Thyroid gland (tissue), 4 donors: Measurements from ENCODE around the gene GPR55. TPM values are rescaled to one million over a fixed set of nuclear protein-coding genes. Genes with fewer than 3 reads are reported as not detected.

Experiments
- DNase-seq, 2 donors: peaks; one replicate each; pipeline ENCODE4 v3.0.0-alpha.2; 2019
- H3K27ac ChIP-seq, 3 donors: fragments of 200-600 bp; sonication (generic); 1 replicate in 2 of 3; 2 replicates in 1 of 3; pipeline ENCODE4 v1.5.1; 2016 to 2019; ENCODE audit warnings: mild to moderate bottlenecking in 1 of 3, moderate library complexity in 1 of 3
- H3K27me3 ChIP-seq: fragments of 200-600 bp; sonication (generic); one replicate; pipeline ENCODE4 v1.5.1; 2019
- H3K36me3 ChIP-seq, 2 donors: fragments of 200-600 bp; sonication (generic); one replicate each; pipeline ENCODE4 v1.5.1; 2016 to 2019
- H3K4me1 ChIP-seq, 2 donors: fragments of 200-600 bp; sonication (generic); one replicate each; pipeline ENCODE4 v1.5.1; 2017 to 2019
- H3K4me3 ChIP-seq, 3 donors: fragments of 200-600 bp; sonication (generic); replicated peaks in 1 of 3; 1 replicate in 2 of 3; 2 replicates in 1 of 3; pipeline ENCODE4 v1.5.1; 2016; ENCODE audit warnings: mild to moderate bottlenecking in 1 of 3
- H3K9me3 ChIP-seq: fragments of 200-600 bp; sonication (generic); one replicate; pipeline ENCODE4 v1.5.1; 2017
- CTCF ChIP-seq, 6 experiments: fragments of 200-600 bp in 3 of 6; fragments of 450-650 bp in 3 of 6; sonication (generic) in 3 of 6; IDR thresholded peaks; one replicate each; pipeline ENCODE4 v1.5.1; 2016 to 2019; ENCODE audit warnings: antibody characterized with exemption in 6 of 6, mild to moderate bottlenecking in 2 of 6, inconsistent platforms in 1 of 6, moderate library complexity in 1 of 6
- POLR2A ChIP-seq, 2 donors: fragments of 450-650 bp; IDR thresholded peaks; one replicate each; pipeline ENCODE4 v1.6.1; 2017; ENCODE audit warnings: antibody characterized with exemption in 2 of 2, mild to moderate bottlenecking in 2 of 2, moderate library complexity in 1 of 2
- WGBS, 2 donors: methylation state at CpG; one replicate each; pipeline ENCODE4 v1.1.5; 2017; 5-methylcytosine and 5-hydroxymethylcytosine counted together
- intact Hi-C: fragments of 100-400 bp; cut with DNase I; formaldehyde crosslinking; loops from one replicate; pipeline ENCODE4 v1.15.1; 2023
- total RNA-seq, 4 donors: library from RNA; depleted of rRNA; stranded (reverse); fragments of >200 nt; gene quantifications; one replicate each; pipeline ENCODE4 v1.2.3, GENCODE V29; 2016

Gene GPR55
- total RNA-seq, 4 donors from 2014 or later, result 0.11 TPM; not detected in 3

GRCh38 chr2:230942371-230942770, 17.3 kb upstream of the GPR55 start:
- TF ChIP-seq CTCF (IDR thresholded peaks at IDR 0.05) (no peak), POLR2A (IDR thresholded peaks at IDR 0.05) (no peak)
- Histone ChIP-seq H3K27me3 (no peaks in the 10 kb centered on the region), H3K36me3 (no peaks in the 10 kb centered on the region), H3K9me3 (no peaks in the 10 kb centered on the region), H3K27ac (no peak overlapping the region), H3K4me3 (no peak overlapping the region), H3K4me1 (no peaks in the 10 kb centered on the region)
- 60 to 65% methylated on average over 3 of the region's 3 CpGs for WGBS, 2 donors
- intact Hi-C loops, result no loop called here
- no peak for DNase-seq

GRCh38 chr2:230941202-230942180, 16.4 kb upstream of the GPR55 start:
- Histone ChIP-seq H3K36me3 (no peaks in the 10 kb centered on the region), H3K4me3 (no peak overlapping the region), H3K9me3 (no peaks in the 10 kb centered on the region), H3K27me3 (no peaks in the 10 kb centered on the region), H3K4me1 (no peaks in the 10 kb centered on the region), H3K27ac (no peak overlapping the region)
- DNase-seq, result no peak
- no peak for TF ChIP-seq CTCF (IDR thresholded peaks at IDR 0.05)
- no peak for TF ChIP-seq POLR2A (IDR thresholded peaks at IDR 0.05)
- WGBS, 2 donors, result 80 to 81% methylated on average over 12 to 14 of the region's 14 CpGs
- intact Hi-C loops, result no loop called here

- H3K27me3 ChIP-seq, result no peaks in the 10 kb centered on the region
- intact Hi-C loops, result no loop called here
- H3K27ac ChIP-seq, result no peak overlapping the region
- no peak overlapping the region for H3K4me3 ChIP-seq
- WGBS, 2 donors, result 93 to 94% methylated on average over 3 to 7 of the region's 9 CpGs
- no peaks in the 10 kb centered on the region for H3K4me1 ChIP-seq
- H3K9me3 ChIP-seq, result no peaks in the 10 kb centered on the region
- TF ChIP-seq POLR2A (IDR thresholded peaks at IDR 0.05), result no peak
- TF ChIP-seq CTCF (IDR thresholded peaks at IDR 0.05), result no peak
- no peaks in the 10 kb centered on the region for H3K36me3 ChIP-seq
- DNase-seq, result no peak
Observed at GRCh38 chr2:230940471-230940815, 15.4 kb upstream of the GPR55 start.

- H3K4me1 ChIP-seq, result no peaks in the 10 kb centered on the region
- 87 to 88% methylated on average over 10 to 14 of the region's 18 CpGs for WGBS, 2 donors
- H3K27me3 ChIP-seq, result no peaks in the 10 kb centered on the region
- TF ChIP-seq POLR2A (IDR thresholded peaks at IDR 0.05) (no peak), CTCF (IDR thresholded peaks at IDR 0.05) (no peak)
- H3K4me3 ChIP-seq, result no peak overlapping the region
- intact Hi-C loops, result no loop called here
- no peaks in the 10 kb centered on the region for H3K9me3 ChIP-seq
- H3K36me3 ChIP-seq, result no peaks in the 10 kb centered on the region
- no peak overlapping the region for H3K27ac ChIP-seq
- DNase-seq, result no peak
Observed at GRCh38 chr2:230939691-230940470, 14.8 kb upstream of the GPR55 start.
